PC-3 (cell line): ENCODE measurements around the gene SPRYD4.

ENCODE experiments used
- CTCF ChIP-seq: fragments of 300-600 bp; sonication (generic); conservative IDR thresholded peaks from 2 replicates; pipeline ENCODE4 v1.5.1; 2017; ENCODE audit warnings: antibody characterized with exemption, low read depth, mild to moderate bottlenecking, low read length
- EZH2 ChIP-seq: fragments of 300-600 bp; sonication (generic); IDR thresholded peaks from one replicate; pipeline ENCODE4 v1.6.1; 2017; ENCODE audit warnings: antibody characterized with exemption, mild to moderate bottlenecking, low read length; ENCODE audit not compliant: unreplicated experiment

GRCh38 chr12:56490360-56490759 lies 22.0 kb downstream of the SPRYD4 start:
- TF ChIP-seq CTCF (no peak), EZH2 (no peak)
